DOHH2 (cell line): ENCODE data around the gene ZNF691.

ENCODE experiments used
- CTCF ChIP-seq: fragments of 200-600 bp; sonication (generic); IDR thresholded peaks from one replicate; pipeline ENCODE4 v1.5.1; 2014; ENCODE audit warnings: antibody characterized with exemption, mild to moderate bottlenecking, low read depth, low read length; ENCODE audit not compliant: poor library complexity, severe bottlenecking
- EZH2phosphoT487 ChIP-seq: fragments of 200-600 bp; sonication (generic); IDR thresholded peaks from 2 replicates; pipeline ENCODE4 v1.6.1; 2017; ENCODE audit warnings: borderline replicate concordance, mild to moderate bottlenecking, antibody characterized with exemption, low read length, moderate library complexity, mixed read lengths

DNA sequence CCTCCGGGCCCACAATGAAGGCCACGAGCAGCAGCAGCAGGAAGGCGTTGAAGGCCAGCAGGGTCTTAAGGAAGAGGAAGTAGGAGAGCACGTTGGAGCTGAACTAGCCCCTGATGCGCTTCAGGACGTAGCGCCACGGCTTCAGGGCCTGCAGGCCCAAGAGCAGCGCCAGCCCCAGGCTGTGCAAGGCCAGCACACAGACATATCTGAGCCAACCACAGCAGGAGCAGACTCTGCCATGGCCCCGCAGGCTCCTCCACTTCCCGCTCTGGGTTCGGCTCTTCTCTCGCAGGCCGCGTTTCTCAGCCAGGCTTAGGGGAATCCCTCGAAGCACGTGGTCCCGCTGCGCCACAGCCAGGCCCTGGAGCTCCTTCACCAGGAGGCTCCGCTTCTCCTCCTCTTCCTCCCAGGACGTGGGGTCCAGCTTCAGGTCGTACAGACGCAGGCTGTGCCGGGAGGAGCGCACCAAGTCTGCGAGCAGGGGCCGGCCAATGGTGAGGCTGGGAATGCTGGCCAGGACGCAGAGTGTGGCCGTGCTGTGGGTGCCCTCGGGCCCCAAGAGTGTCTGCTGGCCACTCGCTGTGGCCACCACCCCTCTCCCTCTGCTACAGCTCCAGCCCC, 41.7 kb downstream of the ZNF691 start:
- no peak for TF ChIP-seq CTCF
- no peak for TF ChIP-seq EZH2phosphoT487
